Suprapubic skin (tissue), 4 donors: ENCODE measurements around the gene KLHDC4. TPM values are rescaled to one million over a fixed set of nuclear protein-coding genes. Genes with fewer than 3 reads are reported as not detected.
"Not testable (repeated sequence)": the region's sequence is repeated elsewhere in the genome, so short reads cannot be mapped to it uniquely, and the experiment has no call there.

ENCODE experiments used
- DNase-seq, 2 donors: peaks; one replicate each; pipeline ENCODE4 v3.0.0-alpha.2; 2019; ENCODE audit warnings: low spot score in 2 of 2
- H3K27ac ChIP-seq: fragments of 200-600 bp; sonication (generic); one replicate; pipeline ENCODE4 v1.5.1; 2019
- H3K27me3 ChIP-seq: fragments of 200-600 bp; sonication (generic); one replicate; pipeline ENCODE4 v1.5.1; 2019
- H3K36me3 ChIP-seq: fragments of 200-600 bp; sonication (generic); one replicate; pipeline ENCODE4 v1.5.1; 2019
- H3K4me1 ChIP-seq: fragments of 200-600 bp; sonication (generic); one replicate; pipeline ENCODE4 v1.5.1; 2019
- H3K4me3 ChIP-seq: fragments of 200-600 bp; sonication (generic); one replicate; pipeline ENCODE4 v1.5.1; 2019; ENCODE audit warnings: mild to moderate bottlenecking
- H3K9me3 ChIP-seq: fragments of 200-600 bp; sonication (generic); one replicate; pipeline ENCODE4 v1.5.1; 2019
- EP300 ChIP-seq: sonication (generic); formaldehyde crosslinking; IDR thresholded peaks from one replicate; pipeline ENCODE4 v1.6.1; 2017; ENCODE audit warnings: antibody characterized with exemption
- POLR2A ChIP-seq, 2 donors: fragments of 450-650 bp; IDR thresholded peaks; one replicate each; pipeline ENCODE4 v1.6.1; 2017; ENCODE audit warnings: antibody characterized with exemption in 2 of 2, mild to moderate bottlenecking in 2 of 2, moderate library complexity in 2 of 2
- POLR2AphosphoS5 ChIP-seq, 3 donors: sonication (generic); formaldehyde crosslinking; IDR thresholded peaks; one replicate each; pipeline ENCODE4 v1.6.1; 2017; ENCODE audit warnings: antibody characterized with exemption in 3 of 3
- WGBS: methylation state at CpG from one replicate; pipeline ENCODE4 v1.1.5; 2018; 5-methylcytosine and 5-hydroxymethylcytosine counted together
- total RNA-seq, 4 donors: library from RNA; depleted of rRNA; stranded (reverse); fragments of >200 nt; gene quantifications; one replicate each; pipeline ENCODE4 v1.1.0, GENCODE V29; 2016
- TF ChIP-seq, protein P1 (sequence below), 2 donors: fragments of 200-600 bp in 1 of 2; fragments of 450-650 bp in 1 of 2; sonication (generic) in 1 of 2; IDR thresholded peaks; one replicate each; pipeline ENCODE4 v1.5.1; 2016 to 2019; ENCODE audit warnings: antibody characterized with exemption in 2 of 2, mild to moderate bottlenecking in 1 of 2, moderate library complexity in 1 of 2

The KLHDC4 gene
- 100 to 1,000 TPM in 1 of 4 donors, 10 to 100 TPM in 3; 26.6 to 104 (median 30.1) TPM for total RNA-seq

DNA sequence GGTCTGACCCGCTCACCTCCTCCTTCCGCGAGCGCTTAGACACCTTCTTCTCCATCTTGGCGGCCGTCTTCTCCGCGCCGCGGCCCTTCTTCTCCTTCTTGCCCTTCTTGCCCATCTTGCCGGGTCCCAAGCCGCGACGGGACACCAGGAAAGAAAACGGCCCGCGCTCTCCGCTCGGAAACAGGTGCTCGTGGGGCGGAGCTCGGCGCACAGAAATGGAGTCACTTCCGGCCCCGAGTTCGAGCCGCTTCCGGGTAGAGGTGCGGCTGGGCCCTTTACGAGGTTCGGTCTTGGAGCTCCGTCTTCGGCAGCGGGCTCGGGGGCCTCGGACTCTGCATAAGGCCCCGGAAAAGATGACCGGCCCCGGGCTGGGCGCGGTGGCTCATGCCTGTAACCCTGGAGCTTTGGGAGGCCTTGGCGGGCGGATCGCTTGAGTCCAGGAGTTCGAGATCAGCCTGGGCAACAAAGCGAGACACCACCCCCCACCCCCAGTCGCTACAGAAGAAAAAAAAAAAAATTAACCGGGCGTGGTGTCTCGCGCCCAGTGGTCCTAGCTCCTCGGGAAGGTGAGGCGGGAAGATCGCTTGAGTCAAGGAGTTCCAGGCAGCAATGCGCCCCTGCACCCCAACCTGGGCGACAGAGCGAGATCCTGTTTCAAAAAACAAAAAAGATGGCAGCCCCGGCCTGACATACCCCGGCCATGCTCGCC is at the start of gene KLHDC4:
Gene KLHDC4 (minus strand): TSS at position 211 of the 709 bp plus-strand sequence. CDS start 96 bp downstream, at position 115.
- H3K9me3 ChIP-seq, result no peaks in the 10 kb centered on the region
- peak in 2 of 3 donors; percentile 63 to 84 for TF ChIP-seq POLR2AphosphoS5 (IDR thresholded peaks at IDR 0.05)
- TF ChIP-seq EP300, result no peak
- TF ChIP-seq, protein P1, sequence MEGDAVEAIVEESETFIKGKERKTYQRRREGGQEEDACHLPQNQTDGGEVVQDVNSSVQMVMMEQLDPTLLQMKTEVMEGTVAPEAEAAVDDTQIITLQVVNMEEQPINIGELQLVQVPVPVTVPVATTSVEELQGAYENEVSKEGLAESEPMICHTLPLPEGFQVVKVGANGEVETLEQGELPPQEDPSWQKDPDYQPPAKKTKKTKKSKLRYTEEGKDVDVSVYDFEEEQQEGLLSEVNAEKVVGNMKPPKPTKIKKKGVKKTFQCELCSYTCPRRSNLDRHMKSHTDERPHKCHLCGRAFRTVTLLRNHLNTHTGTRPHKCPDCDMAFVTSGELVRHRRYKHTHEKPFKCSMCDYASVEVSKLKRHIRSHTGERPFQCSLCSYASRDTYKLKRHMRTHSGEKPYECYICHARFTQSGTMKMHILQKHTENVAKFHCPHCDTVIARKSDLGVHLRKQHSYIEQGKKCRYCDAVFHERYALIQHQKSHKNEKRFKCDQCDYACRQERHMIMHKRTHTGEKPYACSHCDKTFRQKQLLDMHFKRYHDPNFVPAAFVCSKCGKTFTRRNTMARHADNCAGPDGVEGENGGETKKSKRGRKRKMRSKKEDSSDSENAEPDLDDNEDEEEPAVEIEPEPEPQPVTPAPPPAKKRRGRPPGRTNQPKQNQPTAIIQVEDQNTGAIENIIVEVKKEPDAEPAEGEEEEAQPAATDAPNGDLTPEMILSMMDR (IDR thresholded peaks at IDR 0.05), result no peak
- peak in 1 of 2 donors; percentile 70 for TF ChIP-seq POLR2A (IDR thresholded peaks at IDR 0.05)
- peaks cover 17% of the 10 kb centered on the region for H3K36me3 ChIP-seq
- H3K4me1 ChIP-seq, result peaks cover 22% of the 10 kb centered on the region
- no peaks in the 10 kb centered on the region for H3K27me3 ChIP-seq
- DNase-seq, result peak; percentile 91 to 95
- under 1% methylated on average over 60 of the region's 60 CpGs for WGBS
- peak within 1 kb of the TSS; percentile 87 for H3K27ac ChIP-seq
- H3K4me3 ChIP-seq, result peak within 1 kb of the TSS; percentile 87

DNA sequence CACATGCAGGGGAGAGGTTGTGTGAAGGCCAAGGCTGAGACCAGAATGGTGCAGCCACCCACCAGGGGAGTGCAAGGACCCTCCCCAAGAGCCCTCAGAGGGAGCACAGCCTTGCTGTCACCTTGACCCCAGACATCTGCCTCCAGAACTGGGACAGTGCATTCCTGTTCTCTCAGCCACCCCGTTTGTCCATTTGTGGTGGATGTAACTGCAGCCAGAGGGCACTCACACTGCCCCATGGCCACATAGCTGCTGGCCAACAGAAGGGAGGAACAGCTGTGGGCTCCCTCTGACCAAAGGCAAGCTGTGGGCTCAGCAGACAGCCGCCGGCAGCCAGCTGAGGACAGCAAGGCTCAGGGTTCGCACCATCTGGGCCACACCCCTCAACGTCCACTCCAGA is 49.8 kb upstream of the KLHDC4 start:
- H3K4me3 ChIP-seq, result no peak overlapping the region
- DNase-seq, result no peak
- no peaks in the 10 kb centered on the region for H3K36me3 ChIP-seq
- H3K9me3 ChIP-seq, result peaks cover 7% of the 10 kb centered on the region
- peaks cover 3% of the 10 kb centered on the region for H3K27me3 ChIP-seq
- no peak overlapping the region for H3K27ac ChIP-seq
- TF ChIP-seq, protein P1 (IDR thresholded peaks at IDR 0.05), result no peak
- no peak for TF ChIP-seq POLR2AphosphoS5 (IDR thresholded peaks at IDR 0.05)
- no peak for TF ChIP-seq EP300
- TF ChIP-seq POLR2A (IDR thresholded peaks at IDR 0.05), result no peak
- H3K4me1 ChIP-seq, result no peaks in the 10 kb centered on the region
- WGBS, result 80% methylated on average over 1 of the region's 5 CpGs

DNA sequence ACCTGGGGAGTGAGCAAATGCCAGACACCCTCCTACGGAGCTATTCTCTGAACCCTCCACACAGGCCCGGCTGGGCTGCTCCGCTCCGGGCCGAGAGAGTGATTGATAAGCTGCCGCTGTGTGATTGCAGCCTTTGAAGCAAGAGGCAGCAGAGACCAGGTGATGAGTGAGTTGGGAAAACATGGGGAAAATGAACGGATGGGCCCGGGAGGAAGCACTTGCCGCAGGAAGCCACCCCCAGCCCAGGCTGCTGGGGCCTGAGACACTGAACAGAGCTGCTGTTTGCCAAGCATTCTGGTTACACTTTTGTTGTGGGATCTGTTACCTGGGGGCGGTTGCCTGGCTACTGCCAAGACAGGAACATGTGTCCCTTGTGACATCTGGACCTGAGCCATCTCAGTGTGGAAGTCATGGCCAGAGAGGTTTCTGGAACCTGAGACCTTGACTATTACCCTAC is 46.4 kb upstream of the KLHDC4 start:
- Histone ChIP-seq H3K9me3 (peaks cover 7% of the 10 kb centered on the region), H3K4me3 (no peak overlapping the region), H3K36me3 (no peaks in the 10 kb centered on the region), H3K27me3 (peaks cover 12% of the 10 kb centered on the region), H3K27ac (no peak overlapping the region), H3K4me1 (peaks cover 17% of the 10 kb centered on the region)
- 43% methylated on average over 9 of the region's 10 CpGs for WGBS
- DNase-seq, result no peak
- TF ChIP-seq EP300, result no peak
- no peak for TF ChIP-seq POLR2AphosphoS5 (IDR thresholded peaks at IDR 0.05)
- TF ChIP-seq, protein P1 (IDR thresholded peaks at IDR 0.05), result no peak
- no peak for TF ChIP-seq POLR2A (IDR thresholded peaks at IDR 0.05)

DNA sequence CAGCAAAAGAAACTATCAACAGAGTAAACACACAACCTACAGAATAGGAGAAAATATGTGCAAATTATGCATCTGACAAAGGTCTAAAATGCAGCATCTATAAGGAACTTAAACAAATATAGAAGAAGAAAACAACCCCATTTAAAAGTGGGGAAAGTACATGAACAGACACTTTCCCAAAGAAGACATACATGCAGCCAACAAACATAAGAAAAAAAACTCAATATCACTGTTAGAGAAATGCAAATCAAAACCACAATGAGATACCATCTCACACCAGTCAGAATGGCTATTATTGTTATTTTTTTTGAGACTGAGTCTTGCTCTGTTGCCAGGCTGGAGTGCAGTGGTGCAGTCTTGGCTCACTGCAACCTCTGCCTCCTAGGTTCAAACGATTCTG is 45.7 kb upstream of the KLHDC4 start:
- not testable (repeated sequence) for H3K9me3 ChIP-seq, H3K27ac ChIP-seq, H3K36me3 ChIP-seq, H3K4me3 ChIP-seq, DNase-seq
- Histone ChIP-seq H3K27me3 (peaks cover 12% of the 10 kb centered on the region), H3K4me1 (peaks cover 24% of the 10 kb centered on the region)
- 57% methylated on average over 1 of the region's 1 CpG for WGBS

DNA sequence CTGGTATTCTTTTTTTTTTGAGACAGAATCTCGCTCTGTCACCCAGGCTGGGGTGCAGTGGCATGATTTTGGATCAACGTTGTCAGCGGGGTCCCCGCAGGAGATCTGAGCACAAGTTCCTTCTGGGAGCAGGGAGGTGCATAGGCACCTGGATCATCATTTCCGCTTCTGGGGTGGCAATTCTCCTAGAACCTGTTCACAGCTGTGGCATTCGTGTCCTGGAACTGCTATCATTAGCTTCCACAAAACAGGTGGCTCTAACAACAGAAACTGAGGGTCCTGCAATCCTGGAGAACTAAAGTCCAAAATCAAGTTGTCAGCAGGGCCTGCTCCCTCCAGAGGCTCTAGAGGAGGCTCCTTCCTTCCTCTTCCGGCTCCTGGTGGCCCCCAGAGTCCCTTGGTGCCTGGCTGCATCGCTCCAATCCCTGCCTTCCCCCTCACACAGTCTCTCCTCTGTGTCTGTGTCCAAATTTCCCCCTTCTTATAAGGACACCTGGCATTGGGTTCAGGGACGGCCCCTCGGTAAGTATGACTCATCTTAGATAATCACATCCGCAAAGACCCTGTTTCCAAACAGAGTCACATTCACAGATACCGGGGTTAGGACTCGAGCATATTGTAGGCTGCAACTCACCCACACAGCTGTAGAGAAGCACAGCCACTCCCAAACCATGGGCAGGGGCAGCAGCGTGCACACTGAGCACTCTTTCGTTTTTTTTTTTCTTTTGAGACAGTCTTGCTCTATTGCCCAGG is 43.5 kb upstream of the KLHDC4 start:
- 62% methylated on average over 15 of the region's 15 CpGs for WGBS
- H3K9me3 ChIP-seq, result no peaks in the 10 kb centered on the region
- no peak for TF ChIP-seq EP300
- no peak for TF ChIP-seq POLR2AphosphoS5 (IDR thresholded peaks at IDR 0.05)
- no peak for TF ChIP-seq POLR2A (IDR thresholded peaks at IDR 0.05)
- TF ChIP-seq, protein P1 (IDR thresholded peaks at IDR 0.05), result no peak
- H3K4me3 ChIP-seq, result no peak overlapping the region
- H3K27ac ChIP-seq, result no peak overlapping the region
- H3K4me1 ChIP-seq, result peaks cover 40% of the 10 kb centered on the region
- peaks cover 12% of the 10 kb centered on the region for H3K27me3 ChIP-seq
- no peak for DNase-seq
- H3K36me3 ChIP-seq, result no peaks in the 10 kb centered on the region
